ENCODE data around the gene MYO1D. TPM values are rescaled to one million over a fixed set of nuclear protein-coding genes. Genes with fewer than 3 reads are reported as not detected.
"Not testable (repeated sequence)": the region's sequence is repeated elsewhere in the genome, so short reads cannot be mapped to it uniquely, and the experiment has no call there.

Gene MYO1D
- polyA plus RNA-seq, 1 donor from 2014 or later, result 11.6 TPM

- Mint-ChIP-seq H3K4me1 (peaks cover 10 to 13% (median 10%) of the 10 kb centered on the region in 3 donors), H3K4me3 (no peak overlapping the region), H3K27me3 (peaks cover 2% of the 10 kb centered on the region), H3K36me3 (peaks cover 15% of the 10 kb centered on the region), H3K9me3 (no peaks in the 10 kb centered on the region), H3K27ac (no peak overlapping the region)
Observed at GRCh38 chr17:32741381-32741780, 135.5 kb downstream of the MYO1D start.

GRCh38 chr17:32739722-32740121 is 137.2 kb downstream of the MYO1D start:
- Mint-ChIP-seq H3K9me3 (no peaks in the 10 kb centered on the region), H3K27ac (no peak overlapping the region), H3K27me3 (peaks cover 2% of the 10 kb centered on the region), H3K36me3 (peaks cover 15% of the 10 kb centered on the region), H3K4me1 (peaks cover 10 to 13% (median 10%) of the 10 kb centered on the region in 3 donors), H3K4me3 (no peak overlapping the region)

GRCh38 chr17:32739151-32739550 is 137.8 kb downstream of the MYO1D start:
- H3K27ac Mint-ChIP-seq, H3K4me3 Mint-ChIP-seq, H3K9me3 Mint-ChIP-seq, H3K27me3 Mint-ChIP-seq: not testable (repeated sequence)
- peaks cover 10 to 12% (median 10%) of the 10 kb centered on the region in 3 donors for H3K4me1 Mint-ChIP-seq
- peaks cover 15% of the 10 kb centered on the region for H3K36me3 Mint-ChIP-seq

GRCh38 chr17:32733401-32733800 is 143.5 kb downstream of the MYO1D start:
- H3K4me1 Mint-ChIP-seq, result no peaks in the 10 kb centered on the region
- peaks cover 17% of the 10 kb centered on the region for H3K36me3 Mint-ChIP-seq
- H3K9me3 Mint-ChIP-seq, result peaks cover 0 to 2% (median 1%) of the 10 kb centered on the region in 3 donors
- H3K27me3 Mint-ChIP-seq, result no peaks in the 10 kb centered on the region
- no peak overlapping the region for H3K4me3 Mint-ChIP-seq
- H3K27ac Mint-ChIP-seq, result no peak overlapping the region

- Mint-ChIP-seq H3K27ac (no peak overlapping the region), H3K4me1 (no peaks in the 10 kb centered on the region), H3K36me3 (peaks cover 17% of the 10 kb centered on the region), H3K9me3 (peaks cover 0 to 2% (median 1%) of the 10 kb centered on the region in 3 donors), H3K27me3 (no peaks in the 10 kb centered on the region), H3K4me3 (no peak overlapping the region)
Observed at GRCh38 chr17:32732900-32733299, 144.0 kb downstream of the MYO1D start.

GRCh38 chr17:32732296-32732642 is 144.7 kb downstream of the MYO1D start:
- Mint-ChIP-seq H3K36me3 (peaks cover 16% of the 10 kb centered on the region), H3K9me3 (peaks cover 0 to 2% (median 1%) of the 10 kb centered on the region in 3 donors), H3K4me1 (no peaks in the 10 kb centered on the region), H3K27me3 (no peaks in the 10 kb centered on the region), H3K4me3 (no peak overlapping the region), H3K27ac (no peak overlapping the region)

- H3K27me3 Mint-ChIP-seq, result no peaks in the 10 kb centered on the region
- peaks cover 16% of the 10 kb centered on the region for H3K36me3 Mint-ChIP-seq
- no peaks in the 10 kb centered on the region for H3K4me1 Mint-ChIP-seq
- no peak overlapping the region for H3K27ac Mint-ChIP-seq
- H3K9me3 Mint-ChIP-seq, result peaks cover 0 to 2% (median 1%) of the 10 kb centered on the region in 3 donors
- H3K4me3 Mint-ChIP-seq, result no peak overlapping the region
Observed at GRCh38 chr17:32731556-32732295, 145.2 kb downstream of the MYO1D start.

- Mint-ChIP-seq H3K27ac (no peak overlapping the region), H3K36me3 (peaks cover 18% of the 10 kb centered on the region), H3K4me3 (no peak overlapping the region), H3K9me3 (peaks cover 5 to 7% (median 6%) of the 10 kb centered on the region in 3 donors), H3K4me1 (no peaks in the 10 kb centered on the region), H3K27me3 (no peaks in the 10 kb centered on the region)
Observed at GRCh38 chr17:32727681-32728080, 149.2 kb downstream of the MYO1D start.

- Mint-ChIP-seq H3K27me3 (no peaks in the 10 kb centered on the region), H3K4me3 (no peak overlapping the region), H3K4me1 (no peaks in the 10 kb centered on the region), H3K27ac (no peak overlapping the region), H3K9me3 (peaks cover 4 to 7% (median 5%) of the 10 kb centered on the region in 3 donors), H3K36me3 (peaks cover 18% of the 10 kb centered on the region)
Observed at GRCh38 chr17:32725697-32726096, 151.2 kb downstream of the MYO1D start.

- no peak overlapping the region for H3K27ac Mint-ChIP-seq
- no peak overlapping the region for H3K4me3 Mint-ChIP-seq
- peaks cover 0 to 1% (median 0%) of the 10 kb centered on the region in 3 donors for H3K4me1 Mint-ChIP-seq
- H3K27me3 Mint-ChIP-seq, result no peaks in the 10 kb centered on the region
- H3K36me3 Mint-ChIP-seq, result peaks cover 17% of the 10 kb centered on the region
- peaks cover 5 to 11% (median 5%) of the 10 kb centered on the region in 3 donors for H3K9me3 Mint-ChIP-seq
Observed at GRCh38 chr17:32723310-32723955, 153.5 kb downstream of the MYO1D start.

- no peak overlapping the region for H3K27ac Mint-ChIP-seq
- peaks cover 19% of the 10 kb centered on the region for H3K36me3 Mint-ChIP-seq
- no peaks in the 10 kb centered on the region for H3K27me3 Mint-ChIP-seq
- peaks cover 5 to 11% (median 5%) of the 10 kb centered on the region in 3 donors for H3K9me3 Mint-ChIP-seq
- peaks cover 0 to 1% (median 0%) of the 10 kb centered on the region in 3 donors for H3K4me1 Mint-ChIP-seq
- H3K4me3 Mint-ChIP-seq, result no peak overlapping the region
Observed at GRCh38 chr17:32722733-32723132, 154.2 kb downstream of the MYO1D start.

GRCh38 chr17:32720671-32721070 is 156.3 kb downstream of the MYO1D start:
- no peak overlapping the region for H3K27ac Mint-ChIP-seq
- H3K4me3 Mint-ChIP-seq, result no peak overlapping the region
- peaks cover 2 to 13% (median 3%) of the 10 kb centered on the region in 3 donors for H3K9me3 Mint-ChIP-seq
- H3K36me3 Mint-ChIP-seq, result peaks cover 13% of the 10 kb centered on the region
- H3K27me3 Mint-ChIP-seq, result no peaks in the 10 kb centered on the region
- peaks cover 0 to 1% (median 0%) of the 10 kb centered on the region in 3 donors for H3K4me1 Mint-ChIP-seq

- H3K36me3 Mint-ChIP-seq, result peaks cover 11% of the 10 kb centered on the region
- H3K4me1 Mint-ChIP-seq, result peaks cover 3 to 5% (median 4%) of the 10 kb centered on the region in 3 donors
- H3K27me3 Mint-ChIP-seq, result no peaks in the 10 kb centered on the region
- no peak overlapping the region for H3K27ac Mint-ChIP-seq
- no peak overlapping the region for H3K4me3 Mint-ChIP-seq
- H3K9me3 Mint-ChIP-seq, result peaks cover 0 to 9% (median 1%) of the 10 kb centered on the region in 3 donors
Observed at GRCh38 chr17:32719689-32720088, 157.2 kb downstream of the MYO1D start.

GRCh38 chr17:32714922-32715321 is 162.0 kb downstream of the MYO1D start:
- Mint-ChIP-seq H3K9me3 (peaks cover 0 to 14% (median 5%) of the 10 kb centered on the region in 3 donors), H3K36me3 (peaks cover 17% of the 10 kb centered on the region)
- not testable (repeated sequence) for H3K27me3 Mint-ChIP-seq, H3K27ac Mint-ChIP-seq, H3K4me3 Mint-ChIP-seq, H3K4me1 Mint-ChIP-seq

GRCh38 chr17:32714206-32714605 is 162.7 kb downstream of the MYO1D start:
- Mint-ChIP-seq H3K36me3 (peaks cover 17% of the 10 kb centered on the region), H3K9me3 (peaks cover 0 to 14% (median 5%) of the 10 kb centered on the region in 3 donors)
- not testable (repeated sequence) for H3K27ac Mint-ChIP-seq, H3K4me3 Mint-ChIP-seq, H3K4me1 Mint-ChIP-seq, H3K27me3 Mint-ChIP-seq
